ENCODE results near the gene CHRNG. TPM values are rescaled to one million over a fixed set of nuclear protein-coding genes. Genes with fewer than 3 reads are reported as not detected.

The CHRNG gene
- total RNA-seq, 1 experiment from 2014 or later = not detected

DNA sequence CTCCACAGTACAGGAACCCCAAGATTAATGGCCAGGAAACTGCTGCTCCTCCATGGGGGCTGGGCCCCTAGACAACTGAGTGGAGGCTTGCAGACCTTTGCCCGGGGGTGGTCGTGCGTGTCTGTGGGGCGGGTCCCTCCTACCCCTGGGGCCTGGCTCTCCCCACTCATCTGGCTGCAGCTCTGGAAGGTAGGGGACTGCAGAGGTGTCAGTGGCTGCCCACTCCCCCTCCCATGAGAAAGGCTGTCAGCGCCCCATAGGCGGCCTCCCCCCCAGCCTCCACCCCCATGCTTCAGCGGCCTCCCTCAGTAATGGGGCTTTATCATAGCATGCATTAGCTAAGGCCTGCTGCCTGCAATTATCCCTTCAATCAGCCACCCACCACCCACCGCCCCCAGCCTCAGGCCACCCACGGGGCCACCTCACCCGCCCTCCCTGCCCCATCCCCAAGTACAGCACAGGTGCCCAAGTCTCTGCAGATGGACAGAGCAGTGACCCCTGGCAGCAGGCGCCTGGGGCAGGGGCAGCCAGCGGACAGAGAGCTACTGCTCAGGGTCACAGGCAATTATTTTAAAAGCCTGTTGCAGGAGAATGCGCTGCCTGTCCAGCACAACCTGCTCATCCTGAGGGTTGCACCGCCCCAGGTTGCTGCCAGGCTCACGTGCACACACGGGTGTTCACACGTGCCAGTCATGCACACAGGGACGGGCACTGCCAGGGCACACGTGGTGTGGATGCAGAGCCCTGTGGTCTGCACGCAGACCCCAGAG is 42.8 kb upstream of the CHRNG start:
- Mint-ChIP-seq H3K27me3 (ENCODE audit: insufficient read depth, unreplicated experiment) (no peaks in the 10 kb centered on the region), H3K27ac (ENCODE audit: unreplicated experiment) (no peak overlapping the region)
- POLR2A ChIA-PET = no interaction called here

GRCh38 chr2:232497348-232497747 is 42.1 kb upstream of the CHRNG start:
- no peaks in the 10 kb centered on the region for H3K9me3 Mint-ChIP-seq (ENCODE audit: unreplicated experiment)
- Histone ChIP-seq H3K36me3 (ENCODE audit: control insufficient read depth, insufficient read depth, low read length) (no peaks in the 10 kb centered on the region), H3K4me1 (no peaks in the 10 kb centered on the region), H3K27me3 (replicated peaks; ENCODE audit: control insufficient read depth, insufficient read depth, low read length) (no peaks in the 10 kb centered on the region), H3K9me3 (no peaks in the 10 kb centered on the region), H3K4me3 (ENCODE audit: low read depth, low read length) (no peak overlapping the region)
- H3K27me3 Mint-ChIP-seq (ENCODE audit: insufficient read depth, unreplicated experiment) = no peaks in the 10 kb centered on the region
- BruUV-seq (replicated peaks) = no TSS peak
- POLR2A ChIA-PET = no interaction called here
- no peaks in the 10 kb centered on the region for H3K4me1 Mint-ChIP-seq (ENCODE audit: low read depth, unreplicated experiment)
- TF ChIP-seq, protein P1, sequence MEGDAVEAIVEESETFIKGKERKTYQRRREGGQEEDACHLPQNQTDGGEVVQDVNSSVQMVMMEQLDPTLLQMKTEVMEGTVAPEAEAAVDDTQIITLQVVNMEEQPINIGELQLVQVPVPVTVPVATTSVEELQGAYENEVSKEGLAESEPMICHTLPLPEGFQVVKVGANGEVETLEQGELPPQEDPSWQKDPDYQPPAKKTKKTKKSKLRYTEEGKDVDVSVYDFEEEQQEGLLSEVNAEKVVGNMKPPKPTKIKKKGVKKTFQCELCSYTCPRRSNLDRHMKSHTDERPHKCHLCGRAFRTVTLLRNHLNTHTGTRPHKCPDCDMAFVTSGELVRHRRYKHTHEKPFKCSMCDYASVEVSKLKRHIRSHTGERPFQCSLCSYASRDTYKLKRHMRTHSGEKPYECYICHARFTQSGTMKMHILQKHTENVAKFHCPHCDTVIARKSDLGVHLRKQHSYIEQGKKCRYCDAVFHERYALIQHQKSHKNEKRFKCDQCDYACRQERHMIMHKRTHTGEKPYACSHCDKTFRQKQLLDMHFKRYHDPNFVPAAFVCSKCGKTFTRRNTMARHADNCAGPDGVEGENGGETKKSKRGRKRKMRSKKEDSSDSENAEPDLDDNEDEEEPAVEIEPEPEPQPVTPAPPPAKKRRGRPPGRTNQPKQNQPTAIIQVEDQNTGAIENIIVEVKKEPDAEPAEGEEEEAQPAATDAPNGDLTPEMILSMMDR (IDR thresholded peaks at IDR 0.05; ENCODE audit: insufficient read depth in 1 of 2, low read depth in 1 of 2, low read length in 1 of 2, severe bottlenecking in 1 of 2, unreplicated experiment in 1 of 2) = no peak
- intact Hi-C loops (cut with micrococcal nuclease; ENCODE audit: unreplicated experiment) = no loop called here
- H3K36me3 Mint-ChIP-seq (ENCODE audit: insufficient read depth, unreplicated experiment) = no peaks in the 10 kb centered on the region
- no peak overlapping the region for H3K27ac Mint-ChIP-seq (ENCODE audit: unreplicated experiment)
- no peak for DNase-seq
- CTCF ChIA-PET = no interaction called here
- no peak overlapping the region for H3K4me3 Mint-ChIP-seq (ENCODE audit: unreplicated experiment)

More for the DNA sequence above, 42.8 kb upstream of the CHRNG start:
- H3K4me3 Mint-ChIP-seq (ENCODE audit: unreplicated experiment) = no peak overlapping the region
- H3K4me1 ChIP-seq = no peaks in the 10 kb centered on the region
- H3K9me3 ChIP-seq = no peaks in the 10 kb centered on the region
- H3K4me1 Mint-ChIP-seq (ENCODE audit: low read depth, unreplicated experiment) = no peaks in the 10 kb centered on the region
- no peaks in the 10 kb centered on the region for H3K9me3 Mint-ChIP-seq (ENCODE audit: unreplicated experiment)
- DNase-seq = no peak
- no peaks in the 10 kb centered on the region for H3K27me3 ChIP-seq (replicated peaks; ENCODE audit: control insufficient read depth, insufficient read depth, low read length)
- no TSS peak for BruUV-seq (replicated peaks)
- H3K36me3 Mint-ChIP-seq (ENCODE audit: insufficient read depth, unreplicated experiment) = no peaks in the 10 kb centered on the region
- CTCF ChIA-PET = no interaction called here
- intact Hi-C loops (cut with micrococcal nuclease; ENCODE audit: unreplicated experiment) = no loop called here
- TF ChIP-seq, protein P1 (IDR thresholded peaks at IDR 0.05; ENCODE audit: insufficient read depth in 1 of 2, low read depth in 1 of 2, low read length in 1 of 2, severe bottlenecking in 1 of 2, unreplicated experiment in 1 of 2) = no peak
- no peaks in the 10 kb centered on the region for H3K36me3 ChIP-seq (ENCODE audit: control insufficient read depth, insufficient read depth, low read length)
- H3K4me3 ChIP-seq (ENCODE audit: low read depth, low read length) = no peak overlapping the region

GRCh38 chr2:232498452-232498851 is 41.0 kb upstream of the CHRNG start:
- H3K36me3 Mint-ChIP-seq (ENCODE audit: insufficient read depth, unreplicated experiment) = no peaks in the 10 kb centered on the region
- H3K4me3 ChIP-seq (ENCODE audit: low read depth, low read length) = no peak overlapping the region
- no peaks in the 10 kb centered on the region for H3K27me3 Mint-ChIP-seq (ENCODE audit: insufficient read depth, unreplicated experiment)
- POLR2A ChIA-PET = no interaction called here
- no peaks in the 10 kb centered on the region for H3K9me3 ChIP-seq
- H3K27me3 ChIP-seq (replicated peaks; ENCODE audit: control insufficient read depth, insufficient read depth, low read length) = no peaks in the 10 kb centered on the region
- intact Hi-C loops (cut with micrococcal nuclease; ENCODE audit: unreplicated experiment) = no loop called here
- no peaks in the 10 kb centered on the region for H3K4me1 Mint-ChIP-seq (ENCODE audit: low read depth, unreplicated experiment)
- no peaks in the 10 kb centered on the region for H3K9me3 Mint-ChIP-seq (ENCODE audit: unreplicated experiment)
- H3K4me1 ChIP-seq = no peaks in the 10 kb centered on the region
- H3K36me3 ChIP-seq (ENCODE audit: control insufficient read depth, insufficient read depth, low read length) = no peaks in the 10 kb centered on the region
- TF ChIP-seq, protein P1 (IDR thresholded peaks at IDR 0.05; ENCODE audit: insufficient read depth in 1 of 2, low read depth in 1 of 2, low read length in 1 of 2, severe bottlenecking in 1 of 2, unreplicated experiment in 1 of 2) = no peak
- no TSS peak for BruUV-seq (replicated peaks)
- CTCF ChIA-PET = no interaction called here
- H3K4me3 Mint-ChIP-seq (ENCODE audit: unreplicated experiment) = no peak overlapping the region
- H3K27ac Mint-ChIP-seq (ENCODE audit: unreplicated experiment) = no peak overlapping the region
- no peak for DNase-seq
